ENCODE measurements around the gene AMBRA1.

GRCh38 chr11:46422588-46422987 is 171.2 kb downstream of the AMBRA1 start:
- no peak for TF ChIP-seq CTCF (IDR thresholded peaks at IDR 0.05)
- no peak for TF ChIP-seq POLR2A (IDR thresholded peaks at IDR 0.05; ENCODE audit: low read depth)
